HEK293 (cell line): ENCODE measurements around the gene DDX51.

Experiments
- CTCF ChIA-PET: fragments of 350-600 bp; formaldehyde crosslinking; extraction: SDS; loops from one replicate; lab custom pipeline; 2021; ENCODE audit warnings: antibody characterized with exemption; lab: Yijun Ruan, JAX
- POLR2A ChIA-PET: fragments of 300-600 bp; formaldehyde crosslinking; extraction: SDS; loops from one replicate; lab custom pipeline; 2020; ENCODE audit warnings: antibody characterized with exemption, inconsistent platforms; lab: Yijun Ruan, JAX
- H3K27ac ChIP-seq: fragments of 200-500 bp; sonication (Bioruptor generic); 2 replicates; pipeline ENCODE4 v1.5.1; 2014; ENCODE audit warnings: low read depth, low read length, control low read depth, inconsistent platforms; ENCODE audit errors: extremely low read depth
- H3K36me3 ChIP-seq, 2 experiments: fragments of 200-500 bp in 1 of 2; sonication (Bioruptor generic) in 1 of 2; 1 replicate in 1 of 2; 2 replicates in 1 of 2; pipeline ENCODE4 v1.5.1; 2014 to 2017; ENCODE audit warnings: inconsistent platforms in 2 of 2, low read length in 2 of 2; ENCODE audit not compliant: control insufficient read depth in 2 of 2, insufficient read depth in 1 of 2
- H3K4me1 ChIP-seq: fragments of 200-500 bp; sonication (Bioruptor generic); 2 replicates; pipeline ENCODE4 v1.5.1; 2014; ENCODE audit warnings: mild to moderate bottlenecking, low read length, inconsistent platforms; ENCODE audit not compliant: control insufficient read depth, insufficient read depth
- H3K4me3 ChIP-seq: 2 replicates; pipeline ENCODE4 v1.5.1; 2011; ENCODE audit warnings: low read depth, mild to moderate bottlenecking, control low read depth, low read length, moderate library complexity
- H3K9me3 ChIP-seq: fragments of 200-500 bp; sonication (Bioruptor generic); 2 replicates; pipeline ENCODE4 v1.5.1; 2014; ENCODE audit warnings: low read depth, low read length, inconsistent platforms; ENCODE audit not compliant: control insufficient read depth, insufficient read depth
- EGR2 ChIP-seq: fragments of 450-650 bp; formaldehyde crosslinking; IDR thresholded peaks from 2 replicates; pipeline ENCODE4 v1.5.1; 2016; ENCODE audit warnings: low read depth, missing biosample characterization, missing genetic modification characterization
- GLIS1 ChIP-seq: fragments of 450-650 bp; formaldehyde crosslinking; IDR thresholded peaks from 2 replicates; pipeline ENCODE4 v1.5.1; 2016; ENCODE audit warnings: missing biosample characterization, missing genetic modification characterization
- HOXA7 ChIP-seq: sonication (generic); formaldehyde crosslinking; IDR thresholded peaks from 2 replicates; pipeline ENCODE4 v1.8.1; 2022; ENCODE audit warnings: missing genetic modification reagents, borderline replicate concordance
- MZF1 ChIP-seq: fragments of 450-650 bp; formaldehyde crosslinking; IDR thresholded peaks from 2 replicates; pipeline ENCODE4 v1.5.1; 2017; ENCODE audit warnings: missing biosample characterization, missing genetic modification characterization, borderline replicate concordance
- ZBTB1 ChIP-seq: fragments of 450-650 bp; formaldehyde crosslinking; IDR thresholded peaks from 2 replicates; pipeline ENCODE4 v1.5.1; 2016; ENCODE audit warnings: missing biosample characterization, missing genetic modification characterization
- ZBTB17 ChIP-seq: fragments of 450-650 bp; formaldehyde crosslinking; IDR thresholded peaks from 2 replicates; pipeline ENCODE4 v1.5.1; 2016; ENCODE audit warnings: missing biosample characterization, missing genetic modification characterization
- ZBTB8A ChIP-seq: fragments of 450-650 bp; formaldehyde crosslinking; IDR thresholded peaks from 2 replicates; pipeline ENCODE4 v1.5.1; 2016; ENCODE audit warnings: missing biosample characterization, missing genetic modification characterization
- ZFHX2 ChIP-seq: fragments of 450-650 bp; formaldehyde crosslinking; conservative IDR thresholded peaks from 2 replicates; pipeline ENCODE4 v1.5.1; 2016; ENCODE audit warnings: missing biosample characterization, missing genetic modification characterization
- ZNF174 ChIP-seq: fragments of 450-650 bp; formaldehyde crosslinking; IDR thresholded peaks from 2 replicates; pipeline ENCODE4 v1.5.0; 2017; ENCODE audit warnings: missing biosample characterization, mild to moderate bottlenecking, missing genetic modification characterization
- ZNF184 ChIP-seq: fragments of 450-650 bp; IDR thresholded peaks from 2 replicates; pipeline ENCODE4 v1.5.1; 2018; ENCODE audit warnings: missing biosample characterization, mild to moderate bottlenecking, missing genetic modification characterization
- ZNF221 ChIP-seq: fragments of 450-650 bp; formaldehyde crosslinking; IDR thresholded peaks from 2 replicates; pipeline ENCODE4 v1.5.1; 2017; ENCODE audit warnings: missing biosample characterization, missing genetic modification characterization, borderline replicate concordance
- ZNF239 ChIP-seq: fragments of 450-650 bp; formaldehyde crosslinking; IDR thresholded peaks from 2 replicates; pipeline ENCODE4 v1.5.1; 2016; ENCODE audit warnings: missing biosample characterization, missing genetic modification characterization
- ZNF350 ChIP-seq: fragments of 450-650 bp; formaldehyde crosslinking; IDR thresholded peaks from 2 replicates; pipeline ENCODE4 v1.5.0; 2017; ENCODE audit warnings: missing biosample characterization, mild to moderate bottlenecking, missing genetic modification characterization
- ZNF366 ChIP-seq: fragments of 450-650 bp; formaldehyde crosslinking; conservative IDR thresholded peaks from 2 replicates; pipeline ENCODE4 v1.5.1; 2016; ENCODE audit warnings: missing biosample characterization, missing genetic modification characterization
- ZNF391 ChIP-seq: fragments of 450-650 bp; formaldehyde crosslinking; IDR thresholded peaks from 2 replicates; pipeline ENCODE4 v1.5.1; 2016; ENCODE audit warnings: low read depth, missing biosample characterization, missing genetic modification characterization, borderline replicate concordance
- ZNF530 ChIP-seq: fragments of 450-650 bp; formaldehyde crosslinking; IDR thresholded peaks from 2 replicates; pipeline ENCODE4 v1.5.1; 2016; ENCODE audit warnings: low read depth, missing biosample characterization, missing genetic modification characterization
- ZNF548 ChIP-seq: fragments of 450-650 bp; formaldehyde crosslinking; IDR thresholded peaks from 2 replicates; pipeline ENCODE4 v1.5.1; 2016; ENCODE audit warnings: missing biosample characterization, missing genetic modification characterization
- ZNF571 ChIP-seq: fragments of 450-650 bp; formaldehyde crosslinking; IDR thresholded peaks from 2 replicates; pipeline ENCODE4 v1.5.0; 2017; ENCODE audit warnings: missing biosample characterization, missing genetic modification characterization
- ZNF623 ChIP-seq: fragments of 450-650 bp; formaldehyde crosslinking; IDR thresholded peaks from 2 replicates; pipeline ENCODE4 v1.5.1; 2016; ENCODE audit warnings: missing biosample characterization, missing genetic modification characterization
- ZNF624 ChIP-seq: fragments of 450-650 bp; formaldehyde crosslinking; IDR thresholded peaks from 2 replicates; pipeline ENCODE4 v1.5.1; 2017; ENCODE audit warnings: missing biosample characterization, missing genetic modification characterization
- TF ChIP-seq, protein P1 (sequence below): fragments of 450-650 bp; formaldehyde crosslinking; IDR thresholded peaks from 2 replicates; pipeline ENCODE4 v1.5.1; 2017; ENCODE audit warnings: missing biosample characterization, missing genetic modification characterization
- TF ChIP-seq, protein P2 (sequence below): fragments of 450-650 bp; formaldehyde crosslinking; IDR thresholded peaks from 2 replicates; pipeline ENCODE4 v1.5.1; 2017; ENCODE audit warnings: missing biosample characterization, missing genetic modification characterization
- TF ChIP-seq, protein P3 (sequence below): fragments of 450-650 bp; formaldehyde crosslinking; IDR thresholded peaks from 2 replicates; pipeline ENCODE4 v1.5.1; 2016; ENCODE audit warnings: missing biosample characterization, missing genetic modification characterization
- TF ChIP-seq, protein P4 (sequence below): fragments of 450-650 bp; formaldehyde crosslinking; IDR thresholded peaks from 2 replicates; pipeline ENCODE4 v1.5.0; 2017; ENCODE audit warnings: missing biosample characterization, missing genetic modification characterization, borderline replicate concordance
- TF ChIP-seq, protein P5 (sequence below): fragments of 450-650 bp; formaldehyde crosslinking; IDR thresholded peaks from 2 replicates; pipeline ENCODE4 v1.5.1; 2017; ENCODE audit warnings: missing biosample characterization, missing genetic modification characterization

Gene DDX51

DNA sequence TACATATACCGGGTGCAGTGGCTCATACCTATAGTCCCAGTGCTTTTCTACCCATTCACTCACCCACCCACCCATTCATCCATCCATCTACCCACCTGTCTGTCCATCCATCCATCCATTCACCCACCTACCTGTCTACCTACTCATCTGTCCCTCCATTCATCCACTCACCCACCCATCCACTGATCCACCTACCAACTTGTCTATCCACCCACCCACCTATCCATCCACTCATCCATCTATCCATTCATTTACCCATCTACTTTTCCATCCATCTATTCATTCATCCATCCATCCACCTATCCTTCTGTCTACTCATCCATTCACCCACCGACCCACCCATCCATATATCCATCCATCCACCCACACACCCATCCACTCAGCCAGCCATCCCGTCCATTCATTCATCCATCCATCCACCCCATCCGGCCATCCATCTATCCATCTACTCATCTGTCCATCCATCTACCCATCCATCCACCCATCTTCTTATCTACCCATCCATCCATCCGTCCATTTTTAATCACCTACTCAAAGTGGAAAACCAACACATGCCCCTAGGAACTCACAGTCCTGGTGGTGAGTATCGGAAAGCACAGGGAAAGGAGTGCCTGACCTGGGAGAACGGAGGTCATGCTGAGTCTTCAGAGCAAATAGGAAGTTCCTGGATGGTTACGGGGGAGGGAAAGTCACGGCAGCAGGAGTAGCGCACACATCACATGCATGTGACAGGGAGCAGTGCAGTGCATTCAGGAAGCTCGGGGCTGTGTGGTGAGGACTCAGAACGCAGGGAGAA is 20.0 kb downstream of the DDX51 start:
- CTCF ChIA-PET = no interaction called here
- Histone ChIP-seq H3K36me3 (peaks cover 30 to 91% of the 10 kb centered on the region in 2 experiments), H3K27ac (no peak overlapping the region), H3K4me1 (no peaks in the 10 kb centered on the region)
- POLR2A ChIA-PET = no interaction called here
- TF ChIP-seq ZFHX2 (tag by site-specific recombination) = peak; percentile 73
- peak; percentile 98 for TF ChIP-seq EGR2 (tag by site-specific recombination)
- TF ChIP-seq ZNF366 = peak; percentile 93
- no peak for TF ChIP-seq ZNF239
- TF ChIP-seq ZNF350 (tag by site-specific recombination) = no peak
- TF ChIP-seq ZBTB17 (tag by site-specific recombination) = peak; percentile 29; the same call in 1 of the 2 replicates
- no peak for TF ChIP-seq ZNF221 (tag by site-specific recombination)
- 0 out of 2 replicates have a peak, but pooled peaks have one; percentile 29 for TF ChIP-seq ZNF571 (tag by site-specific recombination)
- TF ChIP-seq, all 188 proteins: peak for 5
- H3K9me3 ChIP-seq = no peaks in the 10 kb centered on the region
- H3K4me3 ChIP-seq = no peak overlapping the region

DNA sequence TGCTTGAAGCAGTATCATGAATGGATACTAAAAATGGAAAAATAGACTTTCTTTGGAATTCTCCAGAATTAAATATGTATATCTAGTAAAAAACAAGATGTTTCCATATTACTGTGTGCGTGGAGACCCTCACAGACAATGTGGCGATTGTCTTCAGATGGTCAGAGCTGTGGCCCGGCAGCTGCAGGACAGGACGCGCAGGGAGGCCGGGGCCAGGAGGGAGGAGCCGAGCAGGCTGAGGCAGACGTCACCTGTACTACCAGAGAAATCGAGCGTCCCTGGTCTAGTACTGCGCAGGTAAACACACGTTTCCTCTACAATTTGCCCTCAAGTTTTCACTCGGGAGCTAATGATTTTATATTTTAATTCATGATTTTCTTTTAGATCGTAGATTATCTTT is 22.8 kb downstream of the DDX51 start:
- POLR2A ChIA-PET = no interaction called here
- no peak overlapping the region for H3K4me3 ChIP-seq
- CTCF ChIA-PET = no interaction called here
- H3K9me3 ChIP-seq = no peaks in the 10 kb centered on the region
- peaks cover 30 to 89% of the 10 kb centered on the region in 2 experiments for H3K36me3 ChIP-seq
- no peak overlapping the region for H3K27ac ChIP-seq
- TF ChIP-seq, protein P1, sequence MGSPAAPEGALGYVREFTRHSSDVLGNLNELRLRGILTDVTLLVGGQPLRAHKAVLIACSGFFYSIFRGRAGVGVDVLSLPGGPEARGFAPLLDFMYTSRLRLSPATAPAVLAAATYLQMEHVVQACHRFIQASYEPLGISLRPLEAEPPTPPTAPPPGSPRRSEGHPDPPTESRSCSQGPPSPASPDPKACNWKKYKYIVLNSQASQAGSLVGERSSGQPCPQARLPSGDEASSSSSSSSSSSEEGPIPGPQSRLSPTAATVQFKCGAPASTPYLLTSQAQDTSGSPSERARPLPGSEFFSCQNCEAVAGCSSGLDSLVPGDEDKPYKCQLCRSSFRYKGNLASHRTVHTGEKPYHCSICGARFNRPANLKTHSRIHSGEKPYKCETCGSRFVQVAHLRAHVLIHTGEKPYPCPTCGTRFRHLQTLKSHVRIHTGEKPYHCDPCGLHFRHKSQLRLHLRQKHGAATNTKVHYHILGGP = no peak
- TF ChIP-seq, protein P2, sequence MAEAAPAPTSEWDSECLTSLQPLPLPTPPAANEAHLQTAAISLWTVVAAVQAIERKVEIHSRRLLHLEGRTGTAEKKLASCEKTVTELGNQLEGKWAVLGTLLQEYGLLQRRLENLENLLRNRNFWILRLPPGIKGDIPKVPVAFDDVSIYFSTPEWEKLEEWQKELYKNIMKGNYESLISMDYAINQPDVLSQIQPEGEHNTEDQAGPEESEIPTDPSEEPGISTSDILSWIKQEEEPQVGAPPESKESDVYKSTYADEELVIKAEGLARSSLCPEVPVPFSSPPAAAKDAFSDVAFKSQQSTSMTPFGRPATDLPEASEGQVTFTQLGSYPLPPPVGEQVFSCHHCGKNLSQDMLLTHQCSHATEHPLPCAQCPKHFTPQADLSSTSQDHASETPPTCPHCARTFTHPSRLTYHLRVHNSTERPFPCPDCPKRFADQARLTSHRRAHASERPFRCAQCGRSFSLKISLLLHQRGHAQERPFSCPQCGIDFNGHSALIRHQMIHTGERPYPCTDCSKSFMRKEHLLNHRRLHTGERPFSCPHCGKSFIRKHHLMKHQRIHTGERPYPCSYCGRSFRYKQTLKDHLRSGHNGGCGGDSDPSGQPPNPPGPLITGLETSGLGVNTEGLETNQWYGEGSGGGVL = no peak
- TF ChIP-seq HOXA7 (CRISPR knock-in tag) (no peak), GLIS1 (tag by site-specific recombination) (no peak), ZNF174 (tag by site-specific recombination) (no peak), MZF1 (tag by site-specific recombination) (no peak), ZNF548 (tag by site-specific recombination) (no peak), ZNF184 (no peak), ZBTB8A (tag by site-specific recombination) (no peak), ZBTB1 (tag by site-specific recombination) (no peak), ZFHX2 (tag by site-specific recombination) (no peak), ZNF221 (tag by site-specific recombination) (no peak), ZNF530 (tag by site-specific recombination) (no peak), ZNF391 (tag by site-specific recombination) (no peak), ZNF623 (tag by site-specific recombination) (no peak), ZNF624 (tag by site-specific recombination) (no peak)
- TF ChIP-seq, protein P3, sequence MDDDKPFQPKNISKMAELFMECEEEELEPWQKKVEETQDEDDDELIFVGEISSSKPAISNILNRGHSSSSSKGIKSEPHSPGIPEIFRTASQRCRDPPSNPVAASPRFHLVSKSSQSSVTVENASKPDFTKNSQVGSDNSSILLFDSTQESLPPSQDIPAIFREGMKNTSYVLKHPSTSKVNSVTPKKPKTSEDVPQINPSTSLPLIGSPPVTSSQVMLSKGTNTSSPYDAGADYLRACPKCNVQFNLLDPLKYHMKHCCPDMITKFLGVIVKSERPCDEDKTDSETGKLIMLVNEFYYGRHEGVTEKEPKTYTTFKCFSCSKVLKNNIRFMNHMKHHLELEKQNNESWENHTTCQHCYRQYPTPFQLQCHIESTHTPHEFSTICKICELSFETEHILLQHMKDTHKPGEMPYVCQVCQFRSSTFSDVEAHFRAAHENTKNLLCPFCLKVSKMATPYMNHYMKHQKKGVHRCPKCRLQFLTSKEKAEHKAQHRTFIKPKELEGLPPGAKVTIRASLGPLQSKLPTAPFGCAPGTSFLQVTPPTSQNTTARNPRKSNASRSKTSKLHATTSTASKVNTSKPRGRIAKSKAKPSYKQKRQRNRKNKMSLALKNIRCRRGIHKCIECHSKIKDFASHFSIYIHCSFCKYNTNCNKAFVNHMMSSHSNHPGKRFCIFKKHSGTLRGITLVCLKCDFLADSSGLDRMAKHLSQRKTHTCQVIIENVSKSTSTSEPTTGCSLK (tag by site-specific recombination) = no peak
- TF ChIP-seq, protein P4, sequence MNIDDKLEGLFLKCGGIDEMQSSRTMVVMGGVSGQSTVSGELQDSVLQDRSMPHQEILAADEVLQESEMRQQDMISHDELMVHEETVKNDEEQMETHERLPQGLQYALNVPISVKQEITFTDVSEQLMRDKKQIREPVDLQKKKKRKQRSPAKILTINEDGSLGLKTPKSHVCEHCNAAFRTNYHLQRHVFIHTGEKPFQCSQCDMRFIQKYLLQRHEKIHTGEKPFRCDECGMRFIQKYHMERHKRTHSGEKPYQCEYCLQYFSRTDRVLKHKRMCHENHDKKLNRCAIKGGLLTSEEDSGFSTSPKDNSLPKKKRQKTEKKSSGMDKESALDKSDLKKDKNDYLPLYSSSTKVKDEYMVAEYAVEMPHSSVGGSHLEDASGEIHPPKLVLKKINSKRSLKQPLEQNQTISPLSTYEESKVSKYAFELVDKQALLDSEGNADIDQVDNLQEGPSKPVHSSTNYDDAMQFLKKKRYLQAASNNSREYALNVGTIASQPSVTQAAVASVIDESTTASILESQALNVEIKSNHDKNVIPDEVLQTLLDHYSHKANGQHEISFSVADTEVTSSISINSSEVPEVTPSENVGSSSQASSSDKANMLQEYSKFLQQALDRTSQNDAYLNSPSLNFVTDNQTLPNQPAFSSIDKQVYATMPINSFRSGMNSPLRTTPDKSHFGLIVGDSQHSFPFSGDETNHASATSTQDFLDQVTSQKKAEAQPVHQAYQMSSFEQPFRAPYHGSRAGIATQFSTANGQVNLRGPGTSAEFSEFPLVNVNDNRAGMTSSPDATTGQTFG (tag by site-specific recombination) = no peak
- TF ChIP-seq, protein P5, sequence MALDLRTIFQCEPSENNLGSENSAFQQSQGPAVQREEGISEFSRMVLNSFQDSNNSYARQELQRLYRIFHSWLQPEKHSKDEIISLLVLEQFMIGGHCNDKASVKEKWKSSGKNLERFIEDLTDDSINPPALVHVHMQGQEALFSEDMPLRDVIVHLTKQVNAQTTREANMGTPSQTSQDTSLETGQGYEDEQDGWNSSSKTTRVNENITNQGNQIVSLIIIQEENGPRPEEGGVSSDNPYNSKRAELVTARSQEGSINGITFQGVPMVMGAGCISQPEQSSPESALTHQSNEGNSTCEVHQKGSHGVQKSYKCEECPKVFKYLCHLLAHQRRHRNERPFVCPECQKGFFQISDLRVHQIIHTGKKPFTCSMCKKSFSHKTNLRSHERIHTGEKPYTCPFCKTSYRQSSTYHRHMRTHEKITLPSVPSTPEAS = no peak
- H3K4me1 ChIP-seq = no peaks in the 10 kb centered on the region
